ENCODE results near the gene TAS2R39.

- TF ChIP-seq CTCF (IDR thresholded peaks at IDR 0.05; ENCODE audit: low read depth, low read length, poor library complexity, severe bottlenecking), result no peak
- no peak for TF ChIP-seq EZH2phosphoT487 (IDR thresholded peaks at IDR 0.05; ENCODE audit: borderline replicate concordance, low read length)
These were observed 27.3 kb downstream of the TAS2R39 start for GRCh38 chr7:143210541-143210940.
